Right kidney (tissue), 9 donors: Measurements from ENCODE around the gene C16orf86.

Experiments used
- DNase-seq: peaks from one replicate; pipeline ENCODE4 v3.0.0-alpha.2; 2016
- long read RNA-seq, 8 donors: transcript quantifications; one replicate each; lab custom pipeline, GENCODE V29; 2026

The C16orf86 gene
- long read RNA-seq, donor 1: 0 reads
- long read RNA-seq, donor 2, partial matches to known transcripts: 0 of 2 reads
- long read RNA-seq, donor 2, other reads (novel, unspliced or antisense): 0 of 2 reads
- long read RNA-seq, donor 3, partial matches to known transcripts: 0 of 1 reads
- long read RNA-seq, donor 3, other reads (novel, unspliced or antisense): 0 of 1 reads
- long read RNA-seq, donor 4, partial matches to known transcripts: 0 of 2 reads
- long read RNA-seq, donor 4, other reads (novel, unspliced or antisense): 0 of 2 reads
- long read RNA-seq, donor 5, partial matches to known transcripts: 0 of 2 reads
- long read RNA-seq, donor 5, other reads (novel, unspliced or antisense): 0 of 2 reads
- long read RNA-seq, donor 6: 0 reads
- long read RNA-seq, donor 7: 0 reads
- long read RNA-seq, donor 8: 0 reads

- DNase-seq: peak; percentile 85
These were observed at the start of gene C16orf86, which contains the start of gene ENKD1 for GRCh38 chr16:67666559-67667452. Gene C16orf86, plus strand, starts transcription at chr16:67666814. Its CDS starts 157 bp downstream, at chr16:67666971. Gene ENKD1, minus strand, starts transcription at chr16:67666750. Its CDS starts 308 bp downstream, at chr16:67666442.

GRCh38 chr16:67628216-67628615 lies 38.4 kb upstream of the C16orf86 start:
- no peak for DNase-seq

- no peak for DNase-seq
These were observed 34.0 kb upstream of the C16orf86 start for GRCh38 chr16:67632415-67633172.

GRCh38 chr16:67636713-67637112 lies 29.9 kb upstream of the C16orf86 start:
- DNase-seq: no peak

- DNase-seq: no peak
These were observed 29.0 kb upstream of the C16orf86 start for GRCh38 chr16:67637625-67638024.

- no peak for DNase-seq
These were observed 24.6 kb upstream of the C16orf86 start for GRCh38 chr16:67641779-67642708.

GRCh38 chr16:67644038-67644437 lies 22.6 kb upstream of the C16orf86 start:
- no peak for DNase-seq

GRCh38 chr16:67645397-67646121 lies 21.1 kb upstream of the C16orf86 start:
- DNase-seq: no peak

- no peak for DNase-seq
These were observed 19.4 kb upstream of the C16orf86 start for GRCh38 chr16:67647111-67647651.

GRCh38 chr16:67647681-67648080 lies 18.9 kb upstream of the C16orf86 start:
- no peak for DNase-seq

- peak; percentile 26 for DNase-seq
These were observed 18.4 kb upstream of the C16orf86 start for GRCh38 chr16:67648088-67648763.

GRCh38 chr16:67648764-67649407 lies 17.7 kb upstream of the C16orf86 start:
- peak; percentile 25 for DNase-seq

- no peak for DNase-seq
These were observed 17.1 kb upstream of the C16orf86 start for GRCh38 chr16:67649494-67649931.

- no peak for DNase-seq
These were observed 16.6 kb upstream of the C16orf86 start for GRCh38 chr16:67650023-67650422.

- DNase-seq: no peak
These were observed 15.6 kb upstream of the C16orf86 start for GRCh38 chr16:67651039-67651438.

GRCh38 chr16:67651847-67652246 lies 14.8 kb upstream of the C16orf86 start:
- DNase-seq: no peak

- peak; percentile 58 for DNase-seq
These were observed 14.0 kb upstream of the C16orf86 start for GRCh38 chr16:67652578-67653127.

- peak; percentile 50 for DNase-seq
These were observed 13.4 kb upstream of the C16orf86 start for GRCh38 chr16:67653128-67653788.
